Kidney (tissue), 14 donors: ENCODE data around the gene COLQ. TPM values are rescaled to one million over a fixed set of nuclear protein-coding genes. Genes with fewer than 3 reads are reported as not detected.

Experiments
- DNase-seq, 5 donors: peaks; one replicate each; pipeline ENCODE4 v3.0.0-alpha.2; 2013 to 2020
- FAIRE-seq: peaks from 2 replicates; lab custom pipeline; 2012; peaks lifted over from hg19 to GRCh38; lab: Jason Lieb, UNC
- H3K27ac ChIP-seq, 2 donors: one replicate each; pipeline ENCODE4 v1.7.0; 2013; ENCODE audit warnings: low read depth in 2 of 2, low read length in 2 of 2, inconsistent platforms in 1 of 2
- H3K27me3 ChIP-seq: one replicate; pipeline ENCODE4 v1.7.1; 2013; ENCODE audit warnings: low read length, inconsistent platforms; ENCODE audit not compliant: control insufficient read depth, insufficient read depth
- H3K36me3 ChIP-seq, 3 donors: one replicate each; pipeline versions ENCODE4 v1.7.0 to v1.7.1; 2013; ENCODE audit warnings: low read length in 3 of 3, control low read depth in 1 of 3, inconsistent platforms in 1 of 3; ENCODE audit not compliant: insufficient read depth in 3 of 3, control insufficient read depth in 2 of 3
- H3K4me1 ChIP-seq, 3 donors: one replicate each; pipeline versions ENCODE4 v1.7.0 to v1.7.1; 2013; ENCODE audit warnings: low read length in 3 of 3, inconsistent platforms in 1 of 3, low read depth in 1 of 3; ENCODE audit not compliant: control insufficient read depth in 2 of 3, insufficient read depth in 2 of 3
- H3K4me3 ChIP-seq, 3 donors: one replicate each; pipeline versions ENCODE4 v1.7.0 to v1.8.1; 2013; ENCODE audit warnings: low read length in 3 of 3, control low read depth in 1 of 3, inconsistent platforms in 1 of 3
- H3K9ac ChIP-seq, 3 donors: one replicate each; pipeline versions ENCODE4 v1.7.0 to v1.7.1; 2013; ENCODE audit warnings: low read length in 3 of 3, control low read depth in 1 of 3, inconsistent platforms in 1 of 3
- H3K9me3 ChIP-seq, 3 donors: one replicate each; pipeline versions ENCODE4 v1.7.0 to v1.7.1; 2013; ENCODE audit warnings: low read length in 3 of 3, control low read depth in 1 of 3, inconsistent platforms in 1 of 3; ENCODE audit not compliant: control insufficient read depth in 2 of 3, insufficient read depth in 1 of 3
- intact Hi-C: fragments of 100-400 bp; cut with DNase I; formaldehyde crosslinking; loops from one replicate; pipeline ENCODE4 v1.11.1; 2022
- polyA plus RNA-seq: library from polyadenylated mRNA; stranded (reverse); fragments of 350-450 nt; fragmentation: Illumina TruSeq; extraction: RNeasy Lipid Tissue Mini Kit (QIAGEN cat#74804); gene quantifications from one replicate; pipeline ENCODE4 v1.2.3, GENCODE V29; 2014; ENCODE audit warnings: low read depth, low replicate concordance; ENCODE audit not compliant: insufficient read depth
- total RNA-seq: library from RNA; stranded (reverse); fragmentation: NEBNext Ultra II Directional; extraction: Animal tissue kit (Norgen Biotek cat#: 25700); gene quantifications from one replicate; pipeline ENCODE4 v1.2.1, GENCODE V29; 2021
- TF ChIP-seq, protein P1 (sequence below): IDR thresholded peaks from 3 replicates; pipeline ENCODE4 v1.5.1; 2012; ENCODE audit warnings: mild to moderate bottlenecking, moderate library complexity, borderline replicate concordance; ENCODE audit not compliant: insufficient read depth; ENCODE audit errors: extremely low read depth
- donor health status: control.
- donor health status: control.
- donor health status: control.
- donor health status: control.
- donor health status: control.
- donor health status: DM: yes; HTN: yes; CAD: no.
- donor health status: Normal renal cell carcinoma (clear cell type).

COLQ gene
- total and polyA plus RNA-seq, 2 donors from 2014 or later, result 1.2 to 4.3 TPM

DNA sequence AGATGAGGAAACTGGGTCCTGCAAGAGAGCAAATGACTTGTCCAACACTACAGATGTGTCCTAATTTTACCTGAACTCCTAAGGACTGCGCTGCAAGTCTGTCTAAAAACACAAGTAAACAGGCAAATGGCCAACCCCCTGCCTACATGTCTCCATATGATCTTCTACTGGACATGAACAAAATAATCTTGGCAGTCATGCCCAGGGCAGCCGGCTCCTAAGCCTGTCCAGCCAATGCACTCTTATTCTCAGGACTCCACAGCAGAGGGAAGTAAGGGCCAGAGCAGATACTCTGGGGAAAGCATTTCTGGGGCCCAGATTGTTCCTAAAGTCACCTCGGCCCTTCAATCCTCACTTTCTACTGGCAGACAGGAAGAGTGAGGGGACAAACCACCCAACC lies 10.3 kb downstream of the COLQ start:
- Histone ChIP-seq H3K27me3 (no peaks in the 10 kb centered on the region), H3K36me3 (no peaks in the 10 kb centered on the region), H3K27ac (no peak overlapping the region), H3K9me3 (no peaks in the 10 kb centered on the region), H3K4me3 (no peak overlapping the region), H3K4me1 (no peaks in the 10 kb centered on the region), H3K9ac (no peak overlapping the region)
- intact Hi-C loops, result no loop called here
- TF ChIP-seq, protein P1, sequence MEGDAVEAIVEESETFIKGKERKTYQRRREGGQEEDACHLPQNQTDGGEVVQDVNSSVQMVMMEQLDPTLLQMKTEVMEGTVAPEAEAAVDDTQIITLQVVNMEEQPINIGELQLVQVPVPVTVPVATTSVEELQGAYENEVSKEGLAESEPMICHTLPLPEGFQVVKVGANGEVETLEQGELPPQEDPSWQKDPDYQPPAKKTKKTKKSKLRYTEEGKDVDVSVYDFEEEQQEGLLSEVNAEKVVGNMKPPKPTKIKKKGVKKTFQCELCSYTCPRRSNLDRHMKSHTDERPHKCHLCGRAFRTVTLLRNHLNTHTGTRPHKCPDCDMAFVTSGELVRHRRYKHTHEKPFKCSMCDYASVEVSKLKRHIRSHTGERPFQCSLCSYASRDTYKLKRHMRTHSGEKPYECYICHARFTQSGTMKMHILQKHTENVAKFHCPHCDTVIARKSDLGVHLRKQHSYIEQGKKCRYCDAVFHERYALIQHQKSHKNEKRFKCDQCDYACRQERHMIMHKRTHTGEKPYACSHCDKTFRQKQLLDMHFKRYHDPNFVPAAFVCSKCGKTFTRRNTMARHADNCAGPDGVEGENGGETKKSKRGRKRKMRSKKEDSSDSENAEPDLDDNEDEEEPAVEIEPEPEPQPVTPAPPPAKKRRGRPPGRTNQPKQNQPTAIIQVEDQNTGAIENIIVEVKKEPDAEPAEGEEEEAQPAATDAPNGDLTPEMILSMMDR, result no peak
- DNase-seq (no peak), FAIRE-seq (no peak)

DNA sequence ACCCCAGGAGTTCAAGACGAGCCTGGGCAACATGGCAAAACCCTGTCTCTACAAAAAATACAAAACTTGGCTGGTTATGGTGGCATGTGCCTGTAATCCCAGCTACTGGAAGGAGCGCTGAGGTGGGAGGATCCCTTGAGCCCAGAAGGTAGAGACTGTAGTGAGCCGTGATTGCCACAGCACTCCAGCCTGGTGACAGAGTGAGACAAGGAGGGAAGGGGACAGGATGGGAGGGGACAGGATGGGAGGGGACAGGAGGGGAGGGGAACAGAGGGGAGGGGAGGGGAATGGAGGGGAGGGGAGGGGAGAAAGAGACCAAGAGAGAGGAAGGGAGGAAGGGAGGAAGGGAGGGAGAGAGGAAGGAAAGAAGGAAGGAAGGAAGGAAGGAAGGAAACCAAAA lies 11.0 kb downstream of the COLQ start:
- Histone ChIP-seq H3K4me1 (no peaks in the 10 kb centered on the region), H3K9ac (no peak overlapping the region), H3K36me3 (no peaks in the 10 kb centered on the region), H3K9me3 (no peaks in the 10 kb centered on the region), H3K27me3 (no peaks in the 10 kb centered on the region), H3K27ac (no peak overlapping the region), H3K4me3 (no peak overlapping the region)
- intact Hi-C loops, result no loop called here
- DNase-seq (no peak), FAIRE-seq (no peak)
- TF ChIP-seq, protein P1, result no peak

DNA sequence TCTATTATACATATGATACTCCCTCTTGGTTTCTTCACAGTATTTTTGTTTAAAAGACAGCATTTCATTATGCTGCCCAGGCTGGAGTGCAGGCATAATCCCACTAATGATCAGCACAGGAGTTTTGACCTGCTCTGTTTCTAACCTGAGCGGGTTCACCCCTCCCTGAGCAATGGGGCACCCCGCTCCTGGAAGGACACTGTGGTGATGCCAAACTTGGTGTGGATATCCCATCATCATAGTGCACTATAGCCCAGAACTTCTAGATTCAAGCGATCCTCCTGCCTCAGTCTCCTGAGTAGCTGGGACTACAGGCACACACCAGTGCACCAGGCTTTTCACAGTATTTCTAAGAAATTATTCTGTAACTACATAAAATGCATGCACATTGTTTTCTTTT lies 14.9 kb downstream of the COLQ start:
- Histone ChIP-seq H3K36me3 (no peaks in the 10 kb centered on the region), H3K4me3 (no peak overlapping the region), H3K27me3 (no peaks in the 10 kb centered on the region), H3K4me1 (no peaks in the 10 kb centered on the region), H3K27ac (no peak overlapping the region), H3K9ac (no peak overlapping the region), H3K9me3 (no peaks in the 10 kb centered on the region)
- no peak for DNase-seq
- intact Hi-C loops, result no loop called here
- no peak for FAIRE-seq
- TF ChIP-seq, protein P1, result no peak
